SW480 (cell line): Measurements from ENCODE around the gene ZCCHC3.
A peak's percentile ranks its signal among the peaks of the same experiment; 100 is the strongest.

Experiments used
- DNase-seq: peaks from one replicate; pipeline ENCODE4 v3.0.0-alpha.2; 2016; ENCODE audit warnings: low spot score

Gene ZCCHC3

GRCh38 chr20:284172-284571 lies 13.2 kb upstream of the ZCCHC3 start:
- DNase-seq, result no peak

- no peak for DNase-seq
Measured at GRCh38 chr20:286508-286907, 10.9 kb upstream of the ZCCHC3 start.

- no peak for DNase-seq
Measured at GRCh38 chr20:288956-289692, 8.2 kb upstream of the ZCCHC3 start.

GRCh38 chr20:289693-290083 lies 7.7 kb upstream of the ZCCHC3 start:
- peak; percentile 25 for DNase-seq

- peak; percentile 86 for DNase-seq
Measured at GRCh38 chr20:290084-290831, 7.1 kb upstream of the ZCCHC3 start, which contains the start of gene C20orf96. C20orf96 (minus strand) TSS chr20:290750; CDS start chr20:290610, 140 bp downstream.

GRCh38 chr20:294602-295001 lies 2.8 kb upstream of the ZCCHC3 start:
- DNase-seq, result no peak

- no peak for DNase-seq
Measured at GRCh38 chr20:295804-296203, 1.6 kb upstream of the ZCCHC3 start.

- peak; percentile 88 for DNase-seq
Measured at GRCh38 chr20:297925-298775, 780 bp downstream of the ZCCHC3 start.

GRCh38 chr20:298776-299391 lies 1.5 kb downstream of the ZCCHC3 start:
- no peak for DNase-seq

GRCh38 chr20:300345-300990 lies 3.1 kb downstream of the ZCCHC3 start:
- no peak for DNase-seq

- no peak for DNase-seq
Measured at GRCh38 chr20:301886-302848, 4.8 kb downstream of the ZCCHC3 start.

- no peak for DNase-seq
Measured at GRCh38 chr20:305745-306144, 8.4 kb downstream of the ZCCHC3 start.

- no peak for DNase-seq
Measured at GRCh38 chr20:308427-309038, 11.2 kb downstream of the ZCCHC3 start.

GRCh38 chr20:309306-309840 lies 12.0 kb downstream of the ZCCHC3 start:
- no peak for DNase-seq

GRCh38 chr20:309841-310644 lies 12.7 kb downstream of the ZCCHC3 start:
- DNase-seq, result no peak

GRCh38 chr20:310645-311044 lies 13.3 kb downstream of the ZCCHC3 start:
- no peak for DNase-seq

GRCh38 chr20:311609-312008 lies 14.2 kb downstream of the ZCCHC3 start:
- DNase-seq, result no peak

- no peak for DNase-seq
Measured at GRCh38 chr20:312067-312466, 14.7 kb downstream of the ZCCHC3 start.

- DNase-seq, result no peak
Measured at GRCh38 chr20:312866-313265, 15.5 kb downstream of the ZCCHC3 start.
